Ureter (tissue), 1 donor: ENCODE data around the gene TAS2R1. TPM values are rescaled to one million over a fixed set of nuclear protein-coding genes. Genes with fewer than 3 reads are reported as not detected.

Experiments
- DNase-seq: peaks from one replicate; pipeline ENCODE4 v3.0.0-alpha.2; 2020; ENCODE audit warnings: low spot score
- total RNA-seq: library from RNA; stranded (reverse); gene quantifications from one replicate; pipeline ENCODE4 v1.2.4, GENCODE V29; 2023
- donor health status: DM: yes; HTN: yes; CAD: no.

TAS2R1 gene
- total RNA-seq, 1 donor from 2014 or later = not detected

GRCh38 chr5:9588254-9588653 lies 41.9 kb downstream of the TAS2R1 start:
- no peak for DNase-seq

GRCh38 chr5:9587135-9587534 lies 43.0 kb downstream of the TAS2R1 start:
- DNase-seq = no peak

GRCh38 chr5:9582406-9582805 lies 47.7 kb downstream of the TAS2R1 start:
- DNase-seq = no peak

Other genes with a start within 250 kb of the TAS2R1 start
- 57.0 TPM for gene SEMA5A, start 84.3 kb downstream of the TAS2R1 start, total RNA-seq